Measurements from ENCODE around the gene AEN.
A peak's percentile ranks its signal among the peaks of the same experiment; 100 is the strongest.

The AEN gene

GRCh38 chr15:88620995-88621772 lies at the start of gene AEN:
Gene AEN, plus strand, starts transcription at chr15:88621340. Its CDS starts 4,870 bp downstream, at chr15:88626210.
- peak; percentile 97 for DNase-seq

GRCh38 chr15:88571852-88572259 lies 49.3 kb upstream of the AEN start:
- no peak for DNase-seq

- no peak for DNase-seq
These were observed 47.1 kb upstream of the AEN start for GRCh38 chr15:88574077-88574476.

- DNase-seq: no peak
These were observed 46.5 kb upstream of the AEN start for GRCh38 chr15:88574655-88575054.

GRCh38 chr15:88579322-88579721 lies 41.8 kb upstream of the AEN start:
- no peak for DNase-seq

DNA sequence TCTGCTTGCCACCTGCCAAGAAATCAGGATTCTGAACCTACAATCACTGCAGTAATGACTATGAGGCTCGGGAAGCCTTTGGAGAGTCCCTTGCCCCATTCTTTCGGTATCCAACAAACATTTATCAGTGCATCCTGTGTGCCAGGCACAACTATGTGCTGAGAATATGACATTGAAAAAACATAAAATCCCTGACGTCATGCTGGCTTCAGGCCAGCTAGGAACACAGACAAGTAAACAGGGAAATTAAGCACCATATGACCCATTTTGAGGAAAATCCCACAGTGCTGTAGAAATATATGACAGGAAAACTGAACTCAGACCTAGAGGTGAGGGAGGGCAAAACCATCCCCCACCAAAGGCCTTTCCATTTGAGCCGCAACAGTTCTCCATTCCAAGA lies 40.6 kb upstream of the AEN start:
- DNase-seq: no peak

GRCh38 chr15:88586401-88587162 lies 34.6 kb upstream of the AEN start:
- no peak for DNase-seq

DNA sequence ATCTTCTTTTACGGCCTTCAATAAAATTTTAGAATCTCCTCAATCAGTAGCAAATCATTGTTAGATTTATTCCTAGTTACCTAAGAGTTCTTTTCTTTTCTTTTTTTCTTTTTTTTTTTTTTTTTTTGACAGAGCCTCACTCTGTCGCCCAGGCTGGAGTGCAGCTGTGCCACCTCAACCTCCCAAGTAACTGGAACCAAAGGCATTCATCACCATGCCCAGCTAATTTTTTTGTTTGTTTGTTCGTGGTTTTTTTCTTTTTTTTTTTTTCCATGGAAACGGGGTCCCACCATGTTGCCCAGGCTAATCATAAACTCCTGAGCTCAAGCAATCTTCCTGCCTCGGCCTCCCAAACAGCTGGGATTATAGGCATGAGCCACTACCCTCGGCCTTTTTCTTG lies 30.4 kb upstream of the AEN start:
- DNase-seq: no peak

DNA sequence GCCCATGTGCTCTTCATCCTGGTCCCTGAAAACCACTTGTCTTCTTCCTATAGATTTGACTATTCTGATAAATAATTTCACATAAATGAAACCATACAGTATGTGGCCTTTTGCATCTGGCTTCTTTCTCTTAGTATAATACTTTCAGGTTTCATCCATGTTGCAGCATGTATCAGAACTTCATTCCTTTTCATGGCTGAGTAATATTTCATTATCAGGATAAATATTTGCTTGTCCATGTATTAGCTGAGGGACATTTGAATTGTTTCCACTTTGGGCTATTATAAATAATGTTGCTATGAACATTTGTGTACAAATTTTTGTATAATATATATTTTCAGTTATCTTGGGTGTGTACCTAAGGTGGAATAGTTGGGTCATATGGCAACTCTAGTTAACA lies 29.8 kb upstream of the AEN start:
- DNase-seq: no peak

- DNase-seq: no peak
These were observed 17.3 kb upstream of the AEN start for GRCh38 chr15:88603885-88604284.

DNA sequence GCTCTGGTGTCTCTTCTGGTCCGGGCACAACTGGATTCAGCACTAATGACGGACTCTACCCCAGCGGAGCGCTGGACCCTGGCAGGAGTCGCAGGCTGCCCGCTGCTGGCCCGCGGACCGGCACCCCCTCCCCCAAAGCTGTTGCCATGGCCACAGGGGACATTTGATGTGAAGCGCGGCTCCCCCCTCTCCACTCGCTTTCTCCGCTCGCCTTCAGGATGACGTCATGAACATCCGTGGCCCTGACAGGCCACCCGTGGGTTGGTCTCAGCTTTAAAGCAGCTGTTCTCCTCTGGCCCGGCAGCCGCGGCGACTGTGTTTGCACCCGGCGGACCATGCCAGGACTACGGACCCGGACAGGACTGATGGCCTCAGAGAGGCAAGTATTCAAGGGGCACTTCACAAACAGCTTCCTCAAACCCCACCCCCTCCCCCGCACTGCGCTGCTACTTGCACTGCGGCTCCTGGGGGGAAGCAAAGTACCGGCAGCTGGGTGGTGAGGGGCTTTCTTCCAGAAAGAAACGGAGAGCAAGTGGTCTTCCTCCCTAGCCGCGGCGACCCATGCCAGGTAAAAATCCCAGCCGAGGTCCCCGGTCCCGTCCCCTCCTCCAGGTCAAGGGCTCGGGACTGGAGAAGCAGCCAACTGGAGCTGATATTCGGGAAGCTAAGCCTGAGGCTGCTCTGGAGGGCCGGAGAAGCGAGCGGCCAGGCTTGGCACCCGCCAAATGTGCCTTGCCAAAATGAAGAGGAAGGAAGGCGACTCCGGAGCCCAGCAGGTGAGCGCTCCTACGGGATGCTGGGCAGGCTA lies 16.6 kb upstream of the AEN start:
- no peak for DNase-seq

DNA sequence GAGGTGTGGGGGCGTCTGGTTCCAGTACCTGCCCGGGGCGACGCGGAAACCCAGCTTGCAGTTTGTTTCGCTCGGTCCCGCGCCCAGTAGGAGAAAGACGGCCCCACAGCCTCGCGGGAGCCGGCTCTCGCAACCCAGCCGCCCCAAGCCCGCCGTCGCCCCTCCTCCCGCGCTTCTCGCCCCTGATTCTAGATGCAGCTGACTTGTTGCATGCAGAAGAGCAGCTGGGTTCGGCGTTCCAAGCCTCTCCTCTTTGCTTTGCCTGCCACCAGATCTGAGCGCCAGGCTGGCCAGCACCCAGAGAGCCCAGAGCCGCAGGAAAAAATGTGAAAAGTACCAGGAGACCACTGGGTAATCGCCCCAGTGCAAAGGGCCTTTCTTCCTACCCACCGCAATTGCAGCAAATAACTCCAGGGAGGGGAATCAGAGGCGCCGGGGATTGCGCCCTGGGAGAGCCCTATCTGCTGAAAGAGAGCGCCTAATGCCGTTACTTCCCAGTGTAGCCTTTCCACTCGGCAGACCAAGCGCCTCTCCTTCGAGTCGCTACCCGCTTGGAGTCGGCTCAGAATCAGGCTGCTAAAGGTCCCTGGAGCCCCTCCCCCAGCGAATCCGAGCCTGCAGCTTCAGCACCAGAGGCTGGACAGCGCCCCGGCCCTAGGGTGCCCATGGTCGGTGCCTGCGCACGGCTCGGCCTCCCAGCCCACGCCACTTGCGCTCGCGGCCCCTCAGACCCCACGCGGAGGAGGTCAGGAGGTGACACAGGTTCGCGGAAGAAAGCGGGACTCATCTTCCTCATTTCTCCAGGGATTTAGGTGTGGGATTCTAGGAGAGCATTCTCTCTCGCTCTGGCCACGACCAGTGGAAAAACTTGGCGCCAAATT lies 15.7 kb upstream of the AEN start:
- peak; percentile 72 for DNase-seq

DNA sequence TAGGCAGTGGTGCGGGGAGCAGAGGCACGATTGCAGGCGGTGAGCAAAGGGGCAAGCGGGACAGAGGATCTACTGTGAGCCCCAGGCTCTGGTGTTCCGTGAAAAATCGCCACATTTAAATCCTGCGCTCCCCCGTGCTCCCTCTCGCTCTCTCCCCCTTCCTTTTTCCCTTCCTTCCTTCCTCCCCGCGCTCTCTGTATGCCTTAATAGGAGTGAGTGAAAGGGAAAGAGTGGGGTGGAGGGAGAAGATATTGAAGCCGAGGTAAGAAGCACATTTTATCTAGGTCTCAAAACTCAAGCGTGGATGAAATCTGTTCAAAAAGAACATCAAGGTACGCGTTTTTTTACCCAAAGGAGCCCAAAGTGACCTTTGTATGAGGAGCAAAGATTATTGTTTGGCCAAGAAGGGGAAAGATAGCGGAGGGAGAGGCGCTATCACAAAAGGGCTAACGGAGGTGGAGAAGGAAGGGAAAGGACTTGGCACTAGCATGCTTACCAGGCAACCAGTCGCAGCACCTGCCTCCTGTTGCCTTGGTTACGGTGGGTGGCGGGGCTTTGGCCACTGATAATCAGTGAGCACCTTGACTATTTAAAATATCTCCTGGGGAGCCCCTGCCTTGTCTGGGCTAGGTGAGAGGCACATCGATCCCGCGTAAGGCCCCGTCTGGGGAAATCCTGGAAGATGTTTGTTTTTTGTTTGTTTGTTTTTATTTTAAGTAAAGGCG lies 14.9 kb upstream of the AEN start:
- DNase-seq: no peak

DNA sequence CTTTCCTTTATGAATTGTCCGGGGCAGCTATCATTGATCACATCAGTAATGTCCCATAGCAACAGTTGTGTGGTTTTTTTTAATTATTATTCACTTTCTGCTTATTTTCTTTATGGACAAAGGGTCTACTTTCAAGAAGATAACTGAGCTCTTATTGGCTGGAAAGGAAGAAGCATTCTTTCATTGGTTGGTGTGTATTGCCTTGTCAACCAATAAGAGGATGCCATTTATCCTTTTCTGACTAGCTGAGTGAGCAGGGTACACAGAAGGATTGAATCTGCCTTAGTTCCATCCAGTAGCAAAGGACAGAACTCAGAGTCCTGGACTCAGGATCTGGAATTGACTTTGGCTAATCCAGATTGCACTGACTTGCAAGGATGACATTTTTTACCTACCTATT lies 13.2 kb upstream of the AEN start:
- DNase-seq: no peak

- no peak for DNase-seq
These were observed 12.4 kb upstream of the AEN start for GRCh38 chr15:88608607-88609181.

DNA sequence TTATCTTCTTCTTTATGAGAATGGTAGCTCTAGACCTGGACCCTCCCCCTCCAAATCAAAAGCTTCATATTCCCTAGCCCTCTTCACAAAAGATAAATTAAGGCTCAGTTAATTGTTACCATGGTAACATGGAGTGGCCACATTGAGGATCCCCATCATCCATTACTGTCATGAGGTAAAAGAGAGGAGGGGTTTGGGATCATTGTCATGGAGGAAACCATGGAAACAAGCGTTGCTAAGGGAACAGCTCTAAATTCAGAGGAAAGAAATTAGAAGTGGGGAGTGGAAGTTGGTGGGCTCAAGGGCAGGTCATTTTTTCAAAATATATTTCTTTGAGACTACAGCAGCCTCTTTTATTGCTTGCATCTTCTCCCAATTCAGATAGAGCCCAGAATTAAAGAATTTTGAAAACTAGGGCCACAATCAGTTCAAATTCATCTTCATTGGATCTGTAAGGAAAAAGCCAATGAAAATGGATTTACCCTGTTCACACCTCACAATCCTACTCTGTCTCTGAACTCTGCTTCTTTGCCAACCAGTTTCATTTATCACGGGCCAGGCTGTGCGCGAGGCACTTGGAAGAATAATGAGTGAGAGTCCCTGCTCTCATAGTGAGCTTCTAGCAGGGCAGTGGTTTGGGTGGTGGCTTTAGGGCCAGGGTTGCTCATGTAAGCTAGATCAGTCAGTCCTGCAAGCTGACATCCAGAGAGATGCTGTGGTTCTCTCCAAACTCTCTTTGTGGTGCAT lies 11.6 kb upstream of the AEN start:
- no peak for DNase-seq

DNA sequence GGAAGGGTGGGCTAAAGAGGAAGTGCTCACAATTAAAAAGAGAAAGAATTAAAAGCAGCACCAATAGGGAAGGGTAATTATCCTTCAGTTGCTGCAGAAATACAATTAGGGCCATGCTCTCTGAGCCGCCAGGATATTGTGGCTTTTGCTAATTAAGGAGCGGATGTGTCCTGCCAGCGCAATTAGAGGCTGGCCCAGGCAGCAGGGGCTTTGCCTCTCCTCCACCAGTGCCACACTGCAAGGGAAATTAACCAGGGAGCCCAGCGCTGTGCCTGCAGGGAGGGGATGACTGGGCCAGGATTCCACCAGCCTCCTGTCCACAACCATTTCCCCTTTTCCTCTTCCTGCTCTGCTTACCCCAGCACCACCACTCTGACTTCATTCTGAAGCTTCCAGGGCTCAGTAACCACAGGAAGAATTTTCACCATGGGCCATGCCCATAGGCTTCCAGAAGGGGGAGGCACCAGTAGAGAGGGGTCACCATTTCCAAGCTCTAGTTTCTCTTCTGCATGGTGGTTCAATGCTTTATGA lies 10.4 kb upstream of the AEN start:
- no peak for DNase-seq

GRCh38 chr15:88612186-88612796 lies 8.8 kb upstream of the AEN start:
- DNase-seq: no peak

DNA sequence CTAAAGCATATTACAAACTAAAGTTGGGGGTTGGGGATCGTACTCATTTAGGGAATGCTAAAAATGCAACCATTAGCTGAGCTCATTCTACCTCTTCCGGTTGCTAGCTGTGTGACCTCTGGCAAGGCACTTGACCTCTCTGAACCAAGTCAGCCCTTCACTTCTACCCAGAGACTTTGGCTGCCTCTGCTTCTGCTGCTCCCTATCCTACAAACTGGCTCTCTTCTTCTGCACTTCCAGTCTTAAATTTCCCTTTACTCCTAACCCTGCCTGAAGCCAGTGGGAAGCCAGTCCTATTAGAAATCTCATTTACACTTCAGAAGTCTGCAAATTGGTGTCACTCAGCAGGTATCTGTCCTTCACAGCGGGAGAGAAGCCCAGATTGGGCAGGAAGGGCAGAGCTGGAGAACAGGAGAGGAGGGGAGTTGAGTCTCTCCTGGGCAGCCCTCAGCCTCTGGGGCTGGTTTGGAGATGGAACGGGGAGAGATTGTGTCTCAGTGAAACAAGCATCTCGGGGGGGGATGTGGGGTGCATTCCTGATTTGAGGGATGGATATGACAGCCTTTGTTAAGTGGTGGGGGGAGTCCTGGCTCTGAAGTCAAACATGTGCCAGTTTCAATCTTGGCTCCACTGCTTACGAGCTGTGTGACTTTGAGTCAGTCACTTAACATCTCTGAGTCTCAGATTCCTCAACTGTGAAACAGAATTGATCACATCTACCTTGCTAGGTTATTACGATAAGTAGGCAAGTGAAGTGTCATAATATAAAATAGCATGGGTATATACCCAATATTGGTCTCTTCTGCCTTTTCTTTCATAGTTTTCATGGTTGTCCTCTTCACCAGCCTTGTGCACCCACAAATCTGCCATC lies 7.8 kb upstream of the AEN start:
- no peak for DNase-seq
